Endothelial cell of umbilical vein (primary cell): Measurements from ENCODE around the gene MED15. TPM values are rescaled to one million over a fixed set of nuclear protein-coding genes. Genes with fewer than 3 reads are reported as not detected.

Experiments
- BruUV-seq: library from RNA; stranded (reverse); fragments of 400-500 nt; replicated peaks from 2 replicates; lab custom pipeline; 2021; lab: Mats Ljungman, UMichigan
- CTCF ChIA-PET: fragments of 300-600, 350-600 bp; sonication (Branson Sonifier 250); formaldehyde crosslinking; loops from one replicate; lab custom pipeline; 2021; ENCODE audit warnings: antibody characterized with exemption, inconsistent platforms; lab: Charles Lee
- POLR2A ChIA-PET: fragments of 300-600, 350-600 bp; sonication (Branson Sonifier 250); formaldehyde crosslinking; loops from one replicate; lab custom pipeline; 2021; ENCODE audit warnings: antibody characterized with exemption, inconsistent platforms; lab: Charles Lee
- DNase-seq: peaks from one replicate; pipeline ENCODE4 v3.0.0-alpha.2; 2011; ENCODE audit warnings: low read depth, low spot score
- FAIRE-seq: peaks from 2 replicates; lab custom pipeline; 2011; peaks lifted over from hg19 to GRCh38; lab: Jason Lieb, UNC
- H2AFZ ChIP-seq: 2 replicates; pipeline ENCODE4 v1.6.0; 2012; ENCODE audit warnings: low read depth, low read length, control low read depth, inconsistent platforms
- H3K27ac ChIP-seq: 2 replicates; pipeline ENCODE4 v1.5.1; 2011; ENCODE audit warnings: low read depth, mild to moderate bottlenecking, control low read depth, low read length, moderate library complexity; ENCODE audit not compliant: insufficient read depth
- H3K27me3 ChIP-seq, 2 experiments: 2 replicates each; pipeline versions ENCODE4 v1.6.0 to v1.6.1; 2011; ENCODE audit warnings: low read length in 2 of 2, mixed read lengths in 1 of 2; ENCODE audit not compliant: control insufficient read depth in 2 of 2, insufficient read depth in 2 of 2
- H3K36me3 ChIP-seq, 2 experiments: 2 replicates in 1 of 2; 3 replicates in 1 of 2; pipeline ENCODE4 v1.5.1; 2011; ENCODE audit warnings: low read length in 2 of 2, mild to moderate bottlenecking in 1 of 2, moderate library complexity in 1 of 2; ENCODE audit not compliant: control insufficient read depth in 2 of 2, insufficient read depth in 2 of 2; ENCODE audit errors: extremely low read depth in 1 of 2
- H3K4me1 ChIP-seq: 3 replicates; pipeline ENCODE4 v1.5.1; 2011; ENCODE audit warnings: mild to moderate bottlenecking, low read length; ENCODE audit not compliant: control insufficient read depth, insufficient read depth; ENCODE audit errors: extremely low read depth
- H3K4me2 ChIP-seq: 2 replicates; pipeline ENCODE4 v1.6.1; 2011; ENCODE audit warnings: low read length, control low read depth, mixed read lengths; ENCODE audit not compliant: insufficient read depth
- H3K4me3 ChIP-seq, 3 experiments: fragments of 200-600 bp in 1 of 3; sonication (generic), shearing (Covaris generic) in 1 of 3; replicated peaks in 1 of 3; 2 replicates each; pipeline ENCODE4 v1.5.1; 2011 to 2016; ENCODE audit warnings: control low read depth in 3 of 3, low read length in 3 of 3, mild to moderate bottlenecking in 2 of 3, inconsistent platforms in 1 of 3, low read depth in 1 of 3, moderate library complexity in 1 of 3; ENCODE audit not compliant: insufficient read depth in 1 of 3
- H3K79me2 ChIP-seq: 2 replicates; pipeline ENCODE4 v1.6.0; 2012; ENCODE audit warnings: low read length, inconsistent platforms; ENCODE audit not compliant: control insufficient read depth, insufficient read depth
- H3K9ac ChIP-seq: replicated peaks from 2 replicates; pipeline ENCODE3; 2011; ENCODE audit warnings: low read length, control low read depth; ENCODE audit not compliant: insufficient read depth; ENCODE audit errors: extremely low read depth
- H3K9me1 ChIP-seq: replicated peaks from 3 replicates; pipeline ENCODE4 v1.6.0; 2011; ENCODE audit warnings: mild to moderate bottlenecking, low read length; ENCODE audit not compliant: control insufficient read depth, insufficient read depth; ENCODE audit errors: extremely low read depth
- H3K9me3 ChIP-seq: replicated peaks from 2 replicates; pipeline ENCODE4 v1.5.1; 2012; ENCODE audit warnings: low read length, inconsistent platforms; ENCODE audit not compliant: control insufficient read depth, insufficient read depth
- H4K20me1 ChIP-seq: replicated peaks from 2 replicates; pipeline ENCODE3; 2011; ENCODE audit warnings: mild to moderate bottlenecking, low read length; ENCODE audit not compliant: control insufficient read depth, insufficient read depth; ENCODE audit errors: extremely low read depth
- CTCF ChIP-seq, 2 donors: IDR thresholded peaks; 1 replicate in 1 of 2; 2 replicates in 1 of 2; pipeline ENCODE4 v1.5.1; 2011; ENCODE audit warnings: low read length in 2 of 2, mild to moderate bottlenecking in 2 of 2, moderate library complexity in 2 of 2, control low read depth in 1 of 2, inconsistent platforms in 1 of 2, low read depth in 1 of 2; ENCODE audit not compliant: insufficient read depth in 1 of 2; ENCODE audit errors: extremely low read depth in 1 of 2
- EZH2 ChIP-seq: IDR thresholded peaks from 2 replicates; pipeline ENCODE4 v1.6.1; 2012; ENCODE audit warnings: borderline replicate concordance, low read depth, mild to moderate bottlenecking, moderate library complexity, low read length, inconsistent platforms; ENCODE audit not compliant: severe bottlenecking
- FOS ChIP-seq: IDR thresholded peaks from 2 replicates; pipeline ENCODE4 v1.6.1; 2011; ENCODE audit warnings: mild to moderate bottlenecking, low read length, moderate library complexity, borderline replicate concordance; ENCODE audit not compliant: insufficient read depth
- GATA2 ChIP-seq: IDR thresholded peaks from 2 replicates; pipeline ENCODE4 v1.7.0; 2011; ENCODE audit warnings: low read depth, mild to moderate bottlenecking, moderate library complexity, mixed read lengths, low read length; ENCODE audit not compliant: insufficient read length, insufficient read depth
- JUN ChIP-seq: IDR thresholded peaks from 2 replicates; pipeline ENCODE4 v1.6.1; 2011; ENCODE audit warnings: borderline replicate concordance, low read depth; ENCODE audit not compliant: insufficient read length, insufficient read depth
- MAX ChIP-seq: IDR thresholded peaks from 2 replicates; pipeline ENCODE4 v1.6.1; 2011; ENCODE audit not compliant: insufficient read depth, insufficient read length
- MYC ChIP-seq: IDR thresholded peaks from one replicate; pipeline ENCODE4 v1.6.1; 2011; ENCODE audit warnings: mild to moderate bottlenecking, low read depth, low read length
- POLR2A ChIP-seq: IDR thresholded peaks from 2 replicates; pipeline ENCODE4 v1.6.1; 2012; ENCODE audit warnings: low read depth, mild to moderate bottlenecking, control low read depth, low read length
- POLR2AphosphoS5 ChIP-seq: IDR thresholded peaks from 2 replicates; pipeline ENCODE4 v1.6.1; 2012; ENCODE audit warnings: low read depth, mild to moderate bottlenecking, control low read depth, low read length, moderate library complexity; ENCODE audit not compliant: insufficient read depth
- dilution Hi-C: fragments of 300-500 bp; cut with MboI; formaldehyde crosslinking; loops from one replicate; pipeline ENCODE4 v1.15.0; 2019; ENCODE audit warnings: low sequenced_read_pairs; ENCODE audit not compliant: extremely low pct_ligation_motif_present
- intact Hi-C: fragments of 100-400 bp; cut with micrococcal nuclease; formaldehyde crosslinking; loops from one replicate; pipeline ENCODE4 v1.10.0; 2022
- polyA plus RNA-seq, 4 experiments: library from polyadenylated mRNA; depleted of rRNA in 3 of 4; stranded (reverse) in 3 of 4; unstranded in 1 of 4; fragments of >200 nt; gene quantifications; 2 replicates each; pipeline versions ENCODE4 v1.2.1 to v1.2.3, GENCODE V29; 2011 to 2012; ENCODE audit warnings: missing spikeins in 1 of 4
- total RNA-seq: library from RNA; stranded (reverse); gene quantifications from 2 replicates; pipeline ENCODE4 v1.2.3, GENCODE V29; 2021

The MED15 gene
- total and polyA plus RNA-seq, 2 donors (not counting 3 experiments of a cell fraction or from before 2014, with no cell fraction given), result 68.1 to 138 TPM

GRCh38 chr22:20526628-20527355 is 19.4 kb downstream of the MED15 start:
- dilution Hi-C loops, result no loop called here
- Histone ChIP-seq H2AFZ (no peak overlapping the region), H3K36me3 (peaks cover 4 to 9% of the 10 kb centered on the region in 2 experiments), H3K79me2 (peaks cover 95% of the 10 kb centered on the region), H3K4me1 (peaks cover 59% of the 10 kb centered on the region), H3K27me3 (no peaks in the 10 kb centered on the region), H3K4me2 (peak overlapping the region; percentile 53), H3K4me3 (no peak overlapping the region), H3K9me1 (no peaks in the 10 kb centered on the region), H3K27ac (peak overlapping the region; percentile 56), H4K20me1 (peaks cover 3% of the 10 kb centered on the region), H3K9me3 (no peaks in the 10 kb centered on the region), H3K9ac (no peak overlapping the region)
- ChIA-PET CTCF (interaction anchor here (0.6 to 2.2 kb wide), 15 partner anchors 7 to 109 kb away, joined by 3 to 11 read pairs (median 4); partner anchors contain the start of gene MED15), POLR2A (interaction anchor here (0.7 to 1.1 kb wide), 2 partner anchors 10 to 58 kb away, joined by 3 read pairs; no protein-coding TSS in a partner anchor)
- FAIRE-seq (peak; percentile 85), DNase-seq (peak; percentile 55)
- intact Hi-C loops, result loop anchor here (1.0 kb wide), 1 partner anchor 17 kb away; no protein-coding TSS in a partner anchor
- BruUV-seq, result no TSS peak
- TF ChIP-seq GATA2 (peak; percentile 60), CTCF (IDR thresholded peaks at IDR 0.05; ENCODE audit: extremely low read depth in 1 of 2, insufficient read depth in 1 of 2, low read depth in 1 of 2, low read length in 2 of 2) (peak; percentile 9 to 19), MYC (no peak), POLR2A (no peak), POLR2AphosphoS5 (no peak), MAX (no peak), JUN (no peak), EZH2 (no peak), FOS (peak; percentile 66)
